ENCODE data around the gene TMEM205. TPM values are rescaled to one million over a fixed set of nuclear protein-coding genes. Genes with fewer than 3 reads are reported as not detected.

The TMEM205 gene
- total and polyA plus RNA-seq, 2 of the 13 experiments (the other 11 are each of a cell fraction or from before 2014, with no cell fraction given): 45.5 to 98.7 TPM

DNA sequence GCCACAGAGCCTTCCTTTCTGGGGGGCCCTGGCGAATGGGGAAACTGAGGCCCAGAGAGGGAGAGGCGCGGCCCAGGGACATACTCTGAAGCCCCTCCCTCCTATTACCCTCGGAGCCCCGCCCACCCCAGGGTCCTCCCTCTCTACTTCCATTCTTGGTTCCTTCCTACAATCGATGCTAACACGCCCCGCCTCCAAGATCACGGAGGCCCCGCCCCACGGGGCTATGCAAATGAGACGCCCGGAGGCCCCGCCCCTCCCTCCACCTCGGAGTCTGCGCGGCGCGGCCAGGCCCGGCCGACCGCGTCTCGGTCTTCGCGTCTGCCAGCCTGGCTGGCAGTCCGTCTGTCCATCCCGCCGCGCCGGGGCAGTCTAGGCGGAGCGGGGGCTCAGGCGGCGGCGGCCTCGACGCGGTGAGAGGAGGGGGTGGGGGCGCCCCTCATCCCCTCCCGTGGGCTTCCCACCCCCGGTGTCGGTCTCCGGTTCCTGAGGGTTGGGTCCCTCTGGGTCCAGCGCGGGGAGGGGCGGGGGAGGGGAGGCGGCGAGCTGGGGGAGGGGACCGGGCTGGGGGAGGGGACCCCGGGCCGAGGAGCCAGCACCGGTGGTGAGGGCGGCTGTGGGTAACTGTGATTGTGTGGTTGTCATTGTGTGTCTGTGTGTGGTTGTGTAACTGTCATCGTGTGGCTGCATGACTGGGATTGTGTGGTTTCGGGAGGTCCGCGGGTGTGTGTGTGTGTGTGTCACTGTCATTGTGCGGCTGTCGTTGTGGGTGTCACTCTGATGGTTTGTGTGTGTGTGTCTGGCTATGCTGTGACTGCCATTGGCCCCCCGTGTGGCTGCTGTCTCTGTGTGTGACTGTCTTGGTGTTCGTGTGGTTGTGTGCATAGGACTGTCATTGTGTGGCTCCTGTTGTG is 9.3 kb upstream of the TMEM205 start, which contains the start of gene PLPPR2 (continued):
- TF ChIP-seq PATZ1 (CRISPR knock-in tag; IDR thresholded peaks at IDR 0.05) (no peak), HNRNPK (IDR thresholded peaks at IDR 0.05; ENCODE audit: low read depth, low read length, poor library complexity, severe bottlenecking) (peak; percentile 40), RFX3 (CRISPR knock-in tag; IDR thresholded peaks at IDR 0.05) (no peak), PCBP1 (IDR thresholded peaks at IDR 0.05; ENCODE audit: borderline replicate concordance, low read depth, low read length) (0 out of 2 replicates have a peak, but pooled peaks have one; percentile 28), MED8 (CRISPR knock-in tag; IDR thresholded peaks at IDR 0.05; ENCODE audit: insufficient replicate concordance) (no peak), NR2F2 (IDR thresholded peaks at IDR 0.05; ENCODE audit: borderline replicate concordance, low read depth) (no peak), ZNF747 (CRISPR knock-in tag; IDR thresholded peaks at IDR 0.05; ENCODE audit: borderline replicate concordance) (peak; percentile 54; the same call in 1 of the 2 replicates), PLRG1 (conservative IDR thresholded peaks at IDR 0.05) (no peak), ZNF296 (CRISPR knock-in tag; conservative IDR thresholded peaks at IDR 0.05) (no peak), FLYWCH1 (CRISPR knock-in tag; IDR thresholded peaks at IDR 0.05) (no peak), PHF8 (CRISPR knock-in tag; IDR thresholded peaks at IDR 0.05) (0 out of 2 replicates have a peak, but pooled peaks have one; percentile 22), MAFG (CRISPR knock-in tag; IDR thresholded peaks at IDR 0.05) (no peak), HNF1A (IDR thresholded peaks at IDR 0.05; ENCODE audit: low read depth) (no peak), HNF1A (CRISPR knock-in tag; IDR thresholded peaks at IDR 0.05; ENCODE audit: borderline replicate concordance) (0 out of 2 replicates have a peak, but pooled peaks have one; percentile 25), ZNF629 (CRISPR knock-in tag; conservative IDR thresholded peaks at IDR 0.05) (no peak), HOXA9 (CRISPR knock-in tag; IDR thresholded peaks at IDR 0.05; ENCODE audit: borderline replicate concordance) (no peak), RARG (CRISPR knock-in tag; IDR thresholded peaks at IDR 0.05; ENCODE audit: low read depth) (no peak), ZIK1 (CRISPR knock-in tag; IDR thresholded peaks at IDR 0.05; ENCODE audit: borderline replicate concordance, low read depth) (0 out of 2 replicates have a peak, but pooled peaks have one; percentile 48), NFE2L1 (CRISPR knock-in tag; IDR thresholded peaks at IDR 0.05; ENCODE audit: borderline replicate concordance) (no peak), ZFX (CRISPR knock-in tag; IDR thresholded peaks at IDR 0.05; ENCODE audit: low read depth) (peak; percentile 59), ARID2 (CRISPR knock-in tag; IDR thresholded peaks at IDR 0.05; ENCODE audit: borderline replicate concordance) (no peak)
